NCI-H526 (cell line): Measurements from ENCODE around the gene APOBEC4.
A peak's percentile ranks its signal among the peaks of the same experiment; 100 is the strongest.
"Not testable (repeated sequence)": the region's sequence is repeated elsewhere in the genome, so short reads cannot be mapped to it uniquely, and the experiment has no call there.

ENCODE experiments used
- DNase-seq, 2 experiments: peaks; one replicate each; lab custom pipeline; 2025; lab: John Stamatoyannopoulos, UW

The APOBEC4 gene

DNA sequence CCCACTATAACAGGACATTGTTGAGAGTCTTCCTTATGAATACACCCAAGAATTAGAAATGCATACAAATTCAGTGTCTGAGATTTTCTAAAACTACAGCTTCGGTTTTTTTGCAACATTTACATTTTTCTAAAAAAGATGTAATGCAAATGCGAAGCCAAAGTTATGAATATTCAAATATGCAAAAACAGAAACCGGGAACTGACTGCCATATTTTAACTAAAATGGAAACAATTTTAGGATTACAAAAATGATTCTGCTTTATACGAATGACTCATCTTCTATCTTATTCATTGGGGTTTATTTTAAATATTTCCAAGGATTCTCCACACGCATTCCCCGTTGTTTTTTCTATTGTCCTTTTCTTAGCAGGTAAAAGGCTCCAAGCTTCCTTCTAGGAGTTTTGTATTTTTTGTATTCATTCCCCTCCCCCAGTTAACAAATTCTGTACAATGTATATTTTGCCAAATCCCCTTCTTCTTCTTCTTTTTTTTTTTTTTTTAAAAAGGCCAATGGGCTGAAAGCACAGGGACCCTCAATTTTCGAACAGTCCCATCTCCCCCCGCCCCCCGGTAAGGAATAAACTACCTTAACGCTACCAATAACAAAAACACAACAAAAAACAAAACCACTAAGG lies 18.6 kb downstream of the APOBEC4 start:
- peak; percentile 42 to 75 for DNase-seq

DNA sequence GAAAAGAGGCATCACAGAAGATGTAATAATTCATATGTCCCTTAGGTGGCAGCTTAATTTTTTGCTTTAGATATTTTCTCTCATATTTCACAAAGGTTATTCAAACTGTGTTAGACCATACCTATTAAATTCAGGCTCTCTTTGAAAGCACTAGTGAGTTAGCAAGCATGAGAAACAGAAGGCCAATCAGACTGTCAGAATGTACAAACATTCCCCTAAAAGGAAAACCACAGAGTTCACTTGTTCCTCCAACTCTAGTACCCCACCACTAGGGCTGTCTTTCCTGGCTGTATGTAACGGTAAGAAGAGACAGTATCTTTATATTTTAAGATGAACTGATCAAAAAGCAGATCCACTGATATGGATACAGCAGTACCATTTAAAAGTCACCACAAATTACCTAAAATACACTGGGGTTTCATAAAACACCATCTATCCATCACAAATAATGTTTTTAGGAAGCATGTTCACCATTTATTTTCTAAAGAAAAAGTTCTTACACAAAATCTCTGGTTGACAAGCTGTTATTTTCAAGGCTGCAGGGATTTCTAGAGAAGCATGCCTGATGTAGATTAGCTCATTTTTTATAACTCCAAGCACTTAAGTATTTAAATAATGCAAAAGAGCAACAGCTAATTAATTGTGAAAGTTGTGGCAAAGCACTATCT lies 19.3 kb downstream of the APOBEC4 start:
- DNase-seq: peak; percentile 83 to 85

DNA sequence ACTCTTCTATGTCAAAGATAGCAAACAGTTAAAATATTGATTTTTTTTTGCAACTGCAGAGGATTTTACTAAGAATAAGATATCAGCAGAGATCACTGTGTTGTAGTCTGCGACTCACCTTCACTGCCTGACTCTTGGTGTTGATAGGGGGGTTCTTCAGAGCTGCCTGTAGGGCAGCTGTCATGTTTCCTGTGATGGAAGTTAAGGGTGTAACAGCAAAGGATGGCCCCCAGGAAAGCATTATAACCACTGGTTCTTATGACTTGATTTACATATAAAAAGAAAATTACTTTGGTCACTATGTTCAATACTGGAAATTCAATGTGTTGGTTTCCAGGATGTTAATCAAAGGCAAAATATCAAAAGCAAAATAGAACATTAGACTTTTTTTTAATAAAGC lies 20.2 kb downstream of the APOBEC4 start:
- DNase-seq: peak in 1 of 2 experiments; percentile 25

DNA sequence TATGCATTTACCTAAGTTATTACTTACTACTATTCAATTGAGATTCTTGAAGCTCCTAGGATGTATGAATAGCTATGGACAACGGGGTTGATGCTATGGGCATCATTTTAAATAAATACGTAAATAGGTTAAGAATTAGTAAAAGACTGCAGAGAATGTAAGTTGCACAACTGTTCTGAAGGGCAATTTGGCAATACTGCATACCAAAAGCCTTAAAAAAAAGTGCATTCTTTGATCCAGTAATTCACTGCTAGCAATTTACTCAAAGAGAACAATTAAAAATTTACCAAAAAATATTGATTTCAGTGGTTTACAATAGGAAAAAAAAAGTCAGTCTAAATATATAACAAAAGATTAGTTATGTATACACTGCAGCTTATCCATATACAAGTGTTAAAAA lies 21.0 kb downstream of the APOBEC4 start:
- DNase-seq: no peak

DNA sequence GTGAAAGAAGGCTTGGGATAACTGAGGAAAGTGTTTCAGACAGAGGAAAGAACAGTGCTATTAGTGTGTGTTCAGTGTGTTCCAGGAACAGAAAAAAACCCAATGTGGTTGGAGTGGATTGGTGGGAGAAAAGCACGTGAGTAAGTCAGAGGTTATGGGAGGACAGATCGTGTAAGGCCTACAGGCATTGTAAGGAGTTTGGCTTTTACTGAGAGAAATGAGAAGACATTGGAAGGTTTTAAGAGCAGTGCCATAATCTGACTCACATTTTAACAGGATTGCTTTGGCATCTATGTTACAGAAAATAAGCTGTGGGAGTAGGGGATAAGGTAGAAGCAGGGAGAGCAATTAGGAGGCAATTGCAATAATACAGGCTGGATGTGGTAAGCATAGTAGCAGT lies 22.4 kb downstream of the APOBEC4 start:
- no peak for DNase-seq

DNA sequence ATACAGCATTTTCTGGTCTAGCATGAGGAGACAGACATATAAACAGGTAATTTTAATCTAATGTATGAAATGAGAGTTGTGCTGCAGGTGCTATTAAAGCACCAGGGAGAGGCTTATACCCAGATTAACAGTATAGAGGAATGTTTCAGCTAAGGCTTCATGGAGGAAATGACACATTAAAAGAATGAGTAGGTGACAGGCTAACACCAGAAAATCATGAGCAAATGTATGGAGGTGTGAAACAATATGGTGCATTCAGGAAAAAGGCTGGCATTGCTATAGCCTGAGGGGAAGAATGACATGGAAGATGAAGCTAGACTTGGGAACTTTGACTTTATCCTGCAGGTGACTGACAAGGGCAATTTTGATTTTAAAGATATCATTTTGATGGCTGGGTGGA lies 24.6 kb downstream of the APOBEC4 start:
- DNase-seq: no peak

DNA sequence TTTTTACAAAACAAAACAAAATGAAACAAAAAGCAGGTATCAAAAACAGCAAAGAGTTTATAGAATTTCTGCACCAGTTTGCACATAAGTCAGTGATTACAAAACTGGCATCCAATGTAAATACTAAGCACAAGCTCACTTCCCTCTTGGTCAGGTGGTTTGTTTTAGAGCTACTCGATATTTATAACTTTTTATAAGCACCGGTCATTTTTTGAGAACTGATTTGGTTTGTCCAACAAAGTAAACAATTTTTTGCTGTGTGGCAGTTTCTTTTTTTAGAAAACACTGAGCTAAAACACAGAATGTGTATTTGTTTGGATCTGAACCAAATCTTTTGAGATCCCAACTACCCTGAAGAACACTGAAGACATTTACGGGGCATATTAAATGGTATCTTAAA lies 26.9 kb downstream of the APOBEC4 start:
- not testable (repeated sequence) for DNase-seq

DNA sequence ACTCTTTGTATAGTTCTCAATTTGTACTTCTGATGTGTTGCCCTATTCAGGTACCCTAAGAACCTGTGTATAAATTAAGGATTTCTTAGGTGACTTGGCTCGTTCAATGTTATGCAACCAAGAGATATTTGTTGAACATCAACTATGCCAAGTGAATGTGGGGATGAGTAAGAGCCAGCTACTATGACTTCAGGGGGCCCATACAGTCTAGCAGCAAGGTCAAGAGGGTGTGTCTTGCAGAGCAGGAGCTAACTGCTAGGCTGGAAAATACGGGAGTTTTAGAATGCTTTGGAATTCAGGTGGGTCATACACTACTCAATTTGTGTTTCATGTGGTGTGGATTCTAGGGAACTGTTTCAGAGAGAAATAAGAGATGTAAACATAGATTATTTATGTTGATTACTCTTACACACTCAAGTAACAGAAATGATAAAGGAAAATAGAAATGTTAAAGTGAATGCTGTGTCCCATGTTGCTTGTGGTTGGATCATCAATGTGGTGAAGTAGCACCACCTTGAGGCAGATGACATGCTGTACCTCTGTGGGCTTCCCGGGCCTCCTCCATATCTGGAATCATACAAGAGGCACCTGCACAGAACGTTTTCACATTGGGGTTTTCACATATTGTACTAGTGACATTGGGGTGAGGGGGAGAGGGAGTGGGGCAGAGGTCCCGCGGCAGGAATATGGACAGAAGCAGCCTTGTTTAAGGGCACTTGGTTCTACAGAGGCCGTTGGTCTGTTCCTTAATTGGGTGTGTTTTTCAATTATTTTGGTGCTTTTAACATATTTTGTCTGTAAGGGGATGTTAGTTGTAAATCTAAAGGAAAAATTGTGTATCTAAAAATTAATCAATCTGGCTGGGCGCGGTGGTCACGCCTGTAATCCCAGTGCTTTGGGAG lies 30.0 kb downstream of the APOBEC4 start:
- peak; percentile 82 to 89 for DNase-seq

DNA sequence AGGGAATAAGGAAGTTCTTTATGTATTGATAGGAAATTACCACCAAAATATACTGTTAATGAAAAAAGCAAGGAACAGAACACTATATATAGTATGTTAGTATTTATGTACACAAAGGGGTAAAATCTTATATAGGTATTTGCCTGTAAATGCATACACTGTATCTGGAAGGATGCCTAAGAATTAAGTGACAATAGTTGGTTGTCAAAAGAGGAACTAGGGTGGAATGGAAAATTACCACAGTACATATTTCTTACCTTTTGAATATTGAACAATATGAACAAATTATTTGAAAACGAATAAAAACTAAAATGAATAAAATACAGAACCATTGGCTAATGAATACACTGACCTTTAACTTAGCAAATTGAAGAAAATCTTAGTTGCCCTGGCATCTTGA lies 31.1 kb downstream of the APOBEC4 start:
- no peak for DNase-seq

DNA sequence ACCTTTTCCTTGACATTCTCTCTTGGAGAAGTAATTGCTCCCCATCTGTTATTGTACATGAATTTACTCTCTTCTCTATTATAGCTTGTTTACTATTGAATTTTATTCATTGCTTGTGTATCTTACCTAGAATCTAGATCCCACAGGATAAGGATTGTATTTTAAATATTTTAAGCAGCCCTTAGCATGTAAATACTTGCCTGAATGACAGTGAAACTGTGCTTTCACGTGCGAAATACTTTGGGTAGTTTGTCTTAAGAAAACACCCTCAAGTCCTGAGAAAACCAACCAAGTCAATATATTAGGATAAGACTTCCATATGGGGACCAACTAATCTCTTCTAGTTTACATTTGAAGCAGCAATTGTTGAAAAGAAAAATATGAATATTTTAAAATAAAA lies 32.8 kb downstream of the APOBEC4 start:
- DNase-seq: no peak

DNA sequence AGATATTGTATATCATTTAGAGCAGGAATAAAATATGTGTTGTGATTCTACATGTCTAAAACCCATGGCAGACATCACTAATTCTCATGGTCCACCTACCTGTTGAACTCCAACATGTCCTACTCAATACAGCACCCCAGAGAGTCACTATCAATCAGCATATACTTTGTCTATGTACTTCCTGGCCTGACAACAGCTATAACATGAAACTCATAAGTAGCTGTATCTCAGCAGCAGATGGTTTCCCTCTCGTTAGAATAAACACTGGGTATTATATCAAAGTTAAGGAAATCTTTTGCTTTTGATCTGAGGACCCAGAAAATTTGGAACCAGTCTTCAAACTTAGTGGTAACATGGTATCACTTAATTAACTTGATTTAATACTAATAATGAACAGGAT lies 33.3 kb downstream of the APOBEC4 start:
- no peak for DNase-seq

DNA sequence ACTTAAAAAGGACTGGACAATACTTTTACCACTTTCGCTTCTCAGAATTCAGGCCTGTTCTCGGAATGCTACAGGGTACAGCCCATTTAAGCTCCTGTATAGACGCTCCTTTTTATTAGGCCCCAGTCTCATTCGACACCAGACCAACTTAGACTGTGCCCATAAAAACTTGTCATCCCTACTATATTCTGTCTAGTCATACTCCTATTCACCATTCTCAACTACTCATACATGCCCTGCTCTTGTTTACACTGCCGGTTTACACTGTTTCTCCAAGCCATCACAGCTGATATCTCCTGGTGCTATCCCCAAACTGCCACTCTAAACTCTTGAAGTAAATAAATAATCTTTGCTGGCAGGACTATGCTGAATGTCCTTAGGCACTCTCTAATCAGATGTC lies 34.9 kb downstream of the APOBEC4 start:
- DNase-seq: not testable (repeated sequence)

DNA sequence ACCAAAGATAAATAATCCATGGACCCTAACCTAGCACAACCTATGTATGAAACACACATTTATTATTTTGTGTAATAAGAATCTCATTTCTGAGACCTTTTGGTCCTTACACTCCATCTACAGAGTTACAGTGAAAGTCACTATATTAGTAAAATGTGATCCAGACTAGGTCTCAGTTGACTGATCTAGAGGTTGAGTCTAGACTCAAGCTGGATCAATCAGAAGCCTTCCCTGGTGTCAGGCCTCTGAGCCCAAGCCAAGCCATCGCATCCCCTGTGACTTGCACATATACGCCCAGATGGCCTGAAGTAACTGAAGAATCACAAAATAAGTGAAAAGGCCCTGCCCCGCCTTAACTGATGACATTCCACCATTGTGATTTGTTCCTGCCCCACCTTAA lies 40.1 kb downstream of the APOBEC4 start:
- DNase-seq: not testable (repeated sequence)

DNA sequence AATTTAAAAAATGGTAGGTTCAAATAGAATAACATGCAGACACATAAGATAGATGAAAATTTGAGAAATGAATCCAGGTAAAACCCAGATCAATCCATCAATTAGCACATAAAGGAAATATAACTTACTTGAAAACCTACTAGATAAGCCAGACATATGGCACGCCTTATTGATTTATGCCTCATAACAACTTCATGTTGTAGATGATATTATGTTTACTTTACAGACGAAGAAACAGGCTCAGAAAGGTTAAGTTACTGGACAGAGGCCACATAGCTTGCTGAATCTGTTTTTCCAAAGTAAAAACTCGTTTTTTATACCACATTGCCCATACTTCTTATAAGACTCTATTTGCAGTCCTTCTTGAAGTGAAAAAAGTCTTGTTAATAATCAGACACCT lies 40.7 kb downstream of the APOBEC4 start:
- no peak for DNase-seq

DNA sequence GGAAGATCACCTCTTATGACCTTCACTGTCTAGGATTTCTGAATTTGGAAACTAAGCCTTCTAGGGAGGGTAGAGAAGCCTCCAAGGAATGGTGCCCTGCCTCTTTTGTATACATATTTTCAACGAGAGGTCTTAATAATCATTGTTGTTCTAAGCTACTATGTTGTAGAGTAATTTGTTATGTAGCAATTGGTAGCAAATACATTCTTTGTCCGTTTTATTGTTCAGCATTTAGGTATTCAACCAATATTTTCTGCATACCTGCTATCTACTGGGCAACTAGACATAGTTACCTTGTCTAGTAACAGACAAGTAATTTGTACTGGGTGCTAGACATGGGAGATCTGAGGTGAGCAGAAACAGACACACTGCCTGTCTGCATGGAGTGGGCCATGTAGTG lies 42.1 kb downstream of the APOBEC4 start:
- no peak for DNase-seq

DNA sequence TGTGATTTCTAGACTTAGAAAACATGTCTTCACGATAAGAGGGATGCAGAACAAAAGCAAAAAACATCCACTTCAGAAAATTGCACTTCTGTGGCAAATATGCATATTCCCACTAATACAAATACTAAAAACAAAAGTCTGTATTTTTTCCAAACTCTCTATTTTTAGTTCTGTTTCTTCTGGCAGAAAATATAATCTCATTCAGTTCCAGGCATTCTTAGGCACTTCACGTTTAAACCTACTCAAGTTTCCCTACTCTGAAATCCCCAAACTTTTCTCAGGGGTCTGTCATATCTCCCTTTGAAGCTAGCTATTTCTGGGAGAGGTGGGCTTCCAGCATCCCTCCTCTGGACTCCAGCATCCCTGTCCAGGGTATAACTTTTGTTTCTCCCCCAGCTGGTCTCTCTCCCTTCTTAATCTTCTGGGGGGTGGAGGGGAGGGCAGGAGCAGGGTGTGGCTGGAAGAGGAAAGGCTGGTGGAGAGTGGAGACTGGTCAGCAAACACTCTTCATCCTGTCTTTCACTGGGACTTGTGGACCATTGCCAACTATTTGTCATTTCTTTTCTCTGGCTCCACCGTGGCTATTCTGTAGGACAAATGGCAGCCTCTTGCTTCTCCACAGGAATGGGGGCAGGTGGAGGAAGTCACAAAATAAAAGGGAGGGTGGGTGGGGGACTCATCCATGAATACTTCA lies 43.2 kb downstream of the APOBEC4 start:
- DNase-seq: no peak

DNA sequence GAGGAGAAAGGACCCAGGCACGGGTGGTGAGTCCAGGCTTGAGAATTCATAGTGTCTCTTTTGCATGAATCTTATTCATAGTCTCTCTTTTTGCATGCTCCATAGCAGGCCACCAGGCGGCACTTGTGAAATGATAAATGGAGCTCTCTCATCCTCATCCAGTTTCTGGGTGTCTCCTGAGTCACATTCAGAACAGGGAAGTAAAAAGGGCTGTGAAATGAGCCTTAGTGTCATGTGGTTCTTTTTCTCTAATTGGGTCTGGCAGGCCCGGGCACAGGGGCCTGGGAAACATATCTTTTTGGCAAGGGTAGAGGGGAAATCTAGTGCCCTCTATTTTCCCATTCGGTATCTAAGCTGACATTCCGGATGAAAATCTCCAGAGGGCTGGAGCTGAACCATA lies 43.8 kb downstream of the APOBEC4 start:
- DNase-seq: peak; percentile 84 to 93

DNA sequence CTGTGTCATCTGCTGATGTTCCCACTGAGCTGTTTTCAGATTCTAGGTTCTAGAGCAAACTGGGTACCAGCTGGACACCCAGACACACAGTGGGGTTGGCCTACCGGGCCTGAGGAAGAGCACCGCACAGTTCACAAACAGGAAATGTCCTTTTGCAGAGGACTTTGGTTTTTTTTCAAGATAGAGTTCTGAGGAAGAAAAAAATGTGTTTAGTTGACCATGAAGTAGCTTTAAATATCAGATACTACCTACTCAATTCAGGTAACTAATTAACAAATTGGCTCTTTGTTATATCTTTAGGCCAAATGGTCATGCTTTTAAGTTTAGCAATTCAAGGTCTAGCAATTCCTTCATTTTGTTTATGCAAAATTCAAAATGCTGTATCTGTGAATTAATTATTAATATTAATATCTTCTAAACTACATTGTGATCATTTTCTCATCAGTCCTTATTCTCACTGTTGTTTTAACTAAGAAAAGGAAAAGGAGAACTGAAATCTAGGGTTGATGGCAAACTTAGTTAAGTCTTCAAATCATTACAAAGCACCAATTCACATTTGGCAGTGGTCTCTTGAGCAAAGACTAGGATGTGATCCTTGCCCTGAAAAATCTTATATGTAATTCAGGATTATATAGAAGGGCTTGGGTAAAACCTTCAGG lies 45.7 kb downstream of the APOBEC4 start:
- DNase-seq: no peak

DNA sequence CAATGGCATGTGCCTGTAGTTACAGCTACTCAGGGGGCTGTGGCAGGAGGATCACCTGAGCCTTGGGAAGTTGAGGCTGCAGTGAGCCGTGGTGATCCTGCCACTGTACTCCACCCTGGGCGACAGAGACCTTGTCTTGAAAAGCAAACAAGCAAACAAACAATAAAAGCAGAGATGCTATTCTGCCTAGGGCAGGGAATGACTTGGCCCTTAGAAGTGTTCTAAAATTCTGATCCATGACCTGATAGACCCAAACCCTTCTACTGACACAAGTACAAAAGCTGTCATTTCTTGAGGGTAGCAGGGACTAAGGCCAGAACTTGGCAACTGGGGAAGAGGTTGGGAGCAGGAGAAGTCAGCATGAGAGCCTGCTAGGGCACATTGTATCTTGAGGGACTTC lies 47.2 kb downstream of the APOBEC4 start:
- no peak for DNase-seq

DNA sequence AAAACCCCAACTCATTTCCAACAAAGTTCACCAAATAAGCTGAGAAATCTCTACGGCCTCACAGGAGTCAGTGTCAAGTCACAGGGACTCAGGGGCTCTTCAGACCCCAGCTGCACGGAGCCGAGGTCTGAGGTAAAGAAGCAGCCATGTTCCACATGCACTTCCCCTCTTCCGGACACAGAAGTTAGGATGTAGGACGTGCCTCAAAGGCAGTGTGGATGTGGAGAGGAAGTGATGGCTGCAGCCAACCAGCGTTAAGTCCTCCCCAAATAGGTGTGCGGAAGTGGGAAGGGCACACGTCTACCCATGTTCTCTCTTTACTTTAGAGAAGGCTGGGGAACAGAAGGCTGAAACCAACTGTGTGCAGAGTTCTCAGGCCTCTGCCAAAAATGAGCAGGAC lies 48.3 kb downstream of the APOBEC4 start:
- no peak for DNase-seq

DNA sequence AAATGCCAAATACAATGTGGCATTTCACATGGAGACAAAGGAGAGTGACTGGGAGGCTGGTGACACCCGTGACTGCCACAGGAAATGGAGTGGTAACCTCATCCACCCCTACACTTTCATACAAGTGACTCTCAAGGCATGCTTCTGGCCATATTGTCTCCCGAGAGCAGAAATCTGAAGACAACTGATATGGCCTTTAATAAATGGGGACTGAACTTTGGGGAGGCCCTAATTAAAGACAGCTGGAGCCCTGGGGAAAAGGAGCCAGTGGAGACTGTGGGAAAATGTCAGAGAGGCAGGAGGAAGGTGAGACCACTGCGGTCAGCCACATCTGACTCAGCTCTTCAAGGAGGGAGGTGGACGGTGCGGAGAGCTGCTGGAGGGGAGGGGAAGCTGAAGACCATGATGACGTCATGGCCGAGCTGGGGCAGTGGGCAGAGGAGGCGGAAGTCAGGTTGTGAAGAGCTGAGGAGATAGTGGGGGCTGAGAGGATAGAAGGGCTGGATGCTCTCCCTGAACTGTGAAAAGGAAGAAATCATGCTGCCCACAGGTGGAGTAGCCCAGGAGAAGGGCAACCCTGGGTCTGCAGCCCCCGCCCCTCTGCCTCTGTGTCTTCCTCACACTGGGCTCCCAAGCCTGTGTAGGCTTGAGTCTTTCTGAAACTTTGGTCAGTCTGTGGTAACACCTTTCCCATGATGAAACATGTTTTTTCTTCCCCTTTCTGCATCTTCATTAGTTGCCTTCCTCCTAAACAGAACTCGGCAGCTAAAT lies 48.9 kb downstream of the APOBEC4 start:
- no peak for DNase-seq
